CD4-positive, alpha-beta T cell treated with Interleukin-17A for 4 hours (primary cell): Measurements from ENCODE around the gene NAA16.
"Not testable (repeated sequence)": the region's sequence is repeated elsewhere in the genome, so short reads cannot be mapped to it uniquely, and the experiment has no call there.

Source experiments
- DNase-seq: peaks from one replicate; pipeline ENCODE4 v3.0.0-alpha.2; 2020; ENCODE audit warnings: mixed read lengths

NAA16 gene

DNA sequence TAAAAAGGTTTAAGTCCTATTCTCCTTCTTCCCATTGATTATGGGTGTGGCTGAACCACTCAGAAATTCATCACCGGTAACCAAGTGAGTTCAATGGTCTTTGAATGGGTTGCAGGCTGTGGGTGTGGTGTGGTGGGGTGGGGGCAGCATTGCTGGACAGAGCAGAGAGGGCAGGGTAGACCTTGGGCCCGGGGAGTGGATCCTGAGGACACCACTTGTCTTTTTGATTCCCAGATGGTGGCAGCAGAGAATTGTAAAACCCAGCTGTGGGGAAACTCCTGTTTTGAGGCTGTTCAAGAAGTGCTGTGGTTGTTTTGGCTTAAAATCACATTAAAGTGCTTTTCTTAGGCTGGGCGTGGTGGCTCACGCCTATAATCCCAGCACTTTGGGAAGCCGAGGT is 100.5 kb downstream of the NAA16 start:
- DNase-seq: peak; percentile 57

GRCh38 chr13:41413872-41414271 is 102.8 kb downstream of the NAA16 start:
- DNase-seq: no peak

- DNase-seq: no peak
These were observed 105.2 kb downstream of the NAA16 start for GRCh38 chr13:41416276-41416675.

DNA sequence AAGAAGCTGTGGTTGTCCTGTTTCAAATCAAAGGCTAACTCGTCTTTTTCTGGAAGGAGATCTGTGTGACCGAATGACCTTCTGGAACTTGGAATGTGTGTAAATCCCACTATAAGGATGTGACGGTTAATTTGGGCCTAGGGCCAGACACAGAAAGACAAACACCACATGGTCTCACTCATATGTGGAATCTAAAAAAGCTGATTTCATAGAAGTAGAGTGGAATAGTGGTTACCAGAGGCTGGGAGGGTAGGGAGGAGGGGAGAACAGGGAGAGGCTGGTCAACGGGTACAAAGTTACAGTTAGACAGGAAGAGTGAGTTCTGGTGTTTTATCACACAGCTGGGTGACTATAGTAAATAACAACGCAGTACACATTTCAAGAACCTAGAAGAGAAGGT is 107.0 kb downstream of the NAA16 start:
- no peak for DNase-seq

DNA sequence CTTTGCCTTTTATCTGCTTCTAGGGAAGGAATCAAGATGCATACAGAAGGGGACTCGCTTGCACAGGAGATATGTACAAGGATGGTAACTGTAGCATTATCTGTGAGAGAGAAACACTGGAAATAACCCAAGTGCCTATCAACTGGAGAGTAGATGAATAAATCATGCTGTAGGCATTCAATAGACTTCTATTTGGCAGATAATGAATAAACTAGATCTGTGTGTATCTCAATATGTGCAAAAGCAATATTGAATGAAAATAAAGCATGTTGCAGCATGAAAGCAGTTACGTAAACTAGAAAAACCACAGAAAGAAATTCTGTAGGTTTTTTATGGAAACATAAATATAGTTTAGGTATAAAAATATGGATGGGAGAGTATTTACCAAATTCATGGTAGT is 107.7 kb downstream of the NAA16 start:
- no peak for DNase-seq

DNA sequence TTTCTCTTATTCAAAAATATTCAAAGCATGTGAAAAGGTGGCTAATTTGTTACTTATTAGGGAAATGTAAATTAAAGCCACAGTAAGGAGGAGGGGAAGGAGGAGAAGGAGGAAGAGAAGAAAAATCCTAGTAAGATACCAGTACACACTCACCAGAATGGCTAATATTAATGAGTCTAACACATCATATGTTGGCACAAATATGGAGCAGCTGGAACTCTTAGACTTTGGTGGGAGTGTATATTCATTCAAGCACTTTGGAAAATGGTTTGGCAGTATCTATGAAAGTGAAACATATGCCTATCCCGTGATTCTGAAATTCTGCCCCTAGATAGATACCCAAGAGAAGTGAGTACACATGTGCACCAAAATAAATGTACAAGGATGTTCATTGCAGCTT is 108.1 kb downstream of the NAA16 start:
- no peak for DNase-seq

- DNase-seq: no peak
These were observed 109.1 kb downstream of the NAA16 start for GRCh38 chr13:41420146-41420545.

- DNase-seq: not testable (repeated sequence)
These were observed 110.3 kb downstream of the NAA16 start for GRCh38 chr13:41421330-41421729.

- DNase-seq: not testable (repeated sequence)
These were observed 110.9 kb downstream of the NAA16 start for GRCh38 chr13:41421983-41422382.

- DNase-seq: not testable (repeated sequence)
These were observed 112.2 kb downstream of the NAA16 start for GRCh38 chr13:41423259-41423658.

GRCh38 chr13:41424675-41425074 is 113.6 kb downstream of the NAA16 start:
- not testable (repeated sequence) for DNase-seq

DNA sequence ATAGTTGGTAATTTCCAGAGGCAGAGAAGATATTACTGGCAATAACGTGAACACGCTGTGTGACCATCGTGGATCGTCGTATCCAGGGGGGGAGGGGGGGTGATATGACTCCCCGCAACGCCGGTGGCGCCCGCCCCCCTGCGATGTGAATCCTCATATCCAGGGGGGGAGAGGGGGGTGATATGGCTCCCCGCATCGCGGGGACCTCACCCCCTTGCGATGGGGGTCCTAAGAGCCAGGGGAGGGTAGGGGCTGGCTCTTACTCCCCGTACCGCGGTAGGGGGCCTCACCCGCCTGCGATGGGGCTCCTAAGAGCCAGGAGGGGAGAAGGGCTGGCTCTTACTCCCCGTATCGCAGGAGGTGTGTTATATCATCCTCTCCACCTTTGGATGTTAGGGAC is 115.0 kb downstream of the NAA16 start:
- no peak for DNase-seq
